Measurements from ENCODE around the gene CLEC18C.

Gene CLEC18C

DNA sequence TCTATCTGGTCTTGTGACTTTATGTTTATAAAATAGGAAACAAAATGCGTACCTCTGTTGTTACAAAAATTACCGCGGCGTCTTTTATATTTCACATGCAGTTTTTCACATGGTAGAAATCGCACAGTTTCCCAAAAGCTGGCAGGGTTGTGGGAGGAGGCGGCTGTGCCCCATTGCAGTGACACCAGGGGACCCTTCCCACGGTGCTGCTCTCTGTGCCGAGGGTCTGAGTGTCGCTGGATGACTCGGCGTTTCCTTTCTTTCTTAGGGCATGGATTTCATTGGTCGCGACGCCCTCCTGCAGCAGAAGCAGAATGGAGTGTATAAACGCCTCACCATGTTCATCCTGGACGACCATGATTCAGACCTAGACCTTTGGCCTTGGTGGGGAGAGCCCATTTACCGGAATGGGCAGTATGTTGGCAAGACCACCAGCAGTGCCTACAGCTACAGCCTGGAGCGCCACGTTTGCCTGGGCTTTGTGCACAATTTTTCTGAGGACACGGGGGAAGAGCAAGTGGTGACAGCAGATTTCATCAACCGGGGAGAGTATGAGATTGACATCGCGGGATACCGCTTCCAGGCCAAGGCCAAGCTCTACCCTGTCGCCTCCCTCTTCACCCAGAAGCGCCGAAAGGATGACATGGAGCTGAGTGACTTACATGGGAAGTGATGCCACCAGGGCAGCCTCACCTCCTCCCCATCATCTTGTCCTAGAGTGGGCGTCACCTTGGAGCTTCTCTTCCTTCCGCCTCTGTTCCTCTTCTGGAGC is 17.2 kb upstream of the CLEC18C start:
- no peaks in the 10 kb centered on the region for H3K79me1 ChIP-seq (ENCODE audit: low read length)
- H2BK120ac ChIP-seq (ENCODE audit: insufficient read depth, low read length, poor library complexity) = no peak overlapping the region
- H3K9ac ChIP-seq (ENCODE audit: low read length) = no peak overlapping the region
- no peak overlapping the region for H2BK5ac ChIP-seq (ENCODE audit: low read depth, low read length, poor library complexity)
- H2BK12ac ChIP-seq (ENCODE audit: low read length) = no peak overlapping the region
- no peak overlapping the region for H4K91ac ChIP-seq (ENCODE audit: low read depth, low read length)
- H4K12ac ChIP-seq (ENCODE audit: low read depth, low read length) = no peak overlapping the region
- no CpG with 5 or more reads among the region's 29 CpGs for WGBS (ENCODE audit: extremely low coverage, insufficient coverage, insufficient read length)
- H3K79me2 ChIP-seq (ENCODE audit: control insufficient read depth, insufficient read depth, low read length, poor library complexity) = no peaks in the 10 kb centered on the region
- no peak for DNase-seq
- H3K36me3 ChIP-seq (ENCODE audit: control insufficient read depth in 1 of 2, insufficient read depth in 2 of 2, low read length in 2 of 2) = peaks cover 38 to 65% of the 10 kb centered on the region in 2 experiments
- H3K23ac ChIP-seq (ENCODE audit: low read length) = no peak overlapping the region
- H3K4me3 ChIP-seq (ENCODE audit: low read depth, low read length) = no peak overlapping the region
- no peak overlapping the region for H4K8ac ChIP-seq (ENCODE audit: low read depth, low read length)
- no peak overlapping the region for H3K14ac ChIP-seq (ENCODE audit: low read length)
- H3K4me1 ChIP-seq (ENCODE audit: control insufficient read depth in 1 of 2, insufficient read depth in 2 of 2, low read length in 2 of 2) = no peaks in the 10 kb centered on the region
- no peak overlapping the region for H3K18ac ChIP-seq (ENCODE audit: low read length)
- H2AK5ac ChIP-seq (ENCODE audit: low read length) = no peak overlapping the region
- no peak overlapping the region for H3K27ac ChIP-seq (ENCODE audit: low read depth, low read length)
- H3K4ac ChIP-seq (ENCODE audit: low read depth, low read length) = no peak overlapping the region
- no peak overlapping the region for H2AFZ ChIP-seq (ENCODE audit: insufficient read depth, low read length, poor library complexity)
- H3K9me3 ChIP-seq (ENCODE audit: insufficient read depth, low read depth, low read length) = no peaks in the 10 kb centered on the region
- no peaks in the 10 kb centered on the region for H3K27me3 ChIP-seq (ENCODE audit: insufficient read depth, low read length)
- no peak overlapping the region for H3K4me2 ChIP-seq (ENCODE audit: low read length)

DNA sequence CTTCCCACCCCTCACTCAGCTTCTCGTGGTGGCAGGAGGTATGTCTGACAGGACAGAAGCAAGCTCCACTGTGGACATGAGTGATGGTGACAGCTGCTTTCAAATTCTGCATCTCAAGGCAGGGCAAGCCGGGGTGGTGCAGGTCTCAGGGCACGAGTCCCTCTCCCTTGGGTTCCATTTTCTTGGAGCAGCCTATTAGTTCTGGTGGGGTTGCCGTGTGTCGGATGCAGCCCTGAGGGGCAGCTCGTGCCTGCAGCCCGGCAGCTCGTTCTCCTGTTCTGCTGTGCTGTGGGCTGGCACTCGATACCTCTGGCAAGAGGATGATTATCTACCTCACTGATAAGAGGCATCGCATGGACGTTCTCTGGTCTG is 16.5 kb upstream of the CLEC18C start:
- H4K8ac ChIP-seq (ENCODE audit: low read depth, low read length) = no peak overlapping the region
- no peak overlapping the region for H2AFZ ChIP-seq (ENCODE audit: insufficient read depth, low read length, poor library complexity)
- no peak overlapping the region for H3K9ac ChIP-seq (ENCODE audit: low read length)
- H2AK5ac ChIP-seq (ENCODE audit: low read length) = no peak overlapping the region
- H2BK12ac ChIP-seq (ENCODE audit: low read length) = no peak overlapping the region
- H3K79me2 ChIP-seq (ENCODE audit: control insufficient read depth, insufficient read depth, low read length, poor library complexity) = no peaks in the 10 kb centered on the region
- H3K4me1 ChIP-seq (ENCODE audit: control insufficient read depth in 1 of 2, insufficient read depth in 2 of 2, low read length in 2 of 2) = no peaks in the 10 kb centered on the region
- no peak overlapping the region for H3K4me2 ChIP-seq (ENCODE audit: low read length)
- no peaks in the 10 kb centered on the region for H3K79me1 ChIP-seq (ENCODE audit: low read length)
- H3K23ac ChIP-seq (ENCODE audit: low read length) = no peak overlapping the region
- WGBS (ENCODE audit: extremely low coverage, insufficient coverage, insufficient read length) = no CpG with 5 or more reads among the region's 11 CpGs
- H3K27ac ChIP-seq (ENCODE audit: low read depth, low read length) = no peak overlapping the region
- no peaks in the 10 kb centered on the region for H3K27me3 ChIP-seq (ENCODE audit: insufficient read depth, low read length)
- DNase-seq = no peak
- H3K14ac ChIP-seq (ENCODE audit: low read length) = no peak overlapping the region
- H3K18ac ChIP-seq (ENCODE audit: low read length) = no peak overlapping the region
- H3K4ac ChIP-seq (ENCODE audit: low read depth, low read length) = no peak overlapping the region
- H4K12ac ChIP-seq (ENCODE audit: low read depth, low read length) = no peak overlapping the region
- no peak overlapping the region for H3K4me3 ChIP-seq (ENCODE audit: low read depth, low read length)
- peaks cover 35 to 61% of the 10 kb centered on the region in 2 experiments for H3K36me3 ChIP-seq (ENCODE audit: control insufficient read depth in 1 of 2, insufficient read depth in 2 of 2, low read length in 2 of 2)
- no peak overlapping the region for H2BK120ac ChIP-seq (ENCODE audit: insufficient read depth, low read length, poor library complexity)
- H3K9me3 ChIP-seq (ENCODE audit: insufficient read depth, low read depth, low read length) = no peaks in the 10 kb centered on the region
- H4K91ac ChIP-seq (ENCODE audit: low read depth, low read length) = no peak overlapping the region
- no peak overlapping the region for H2BK5ac ChIP-seq (ENCODE audit: low read depth, low read length, poor library complexity)

DNA sequence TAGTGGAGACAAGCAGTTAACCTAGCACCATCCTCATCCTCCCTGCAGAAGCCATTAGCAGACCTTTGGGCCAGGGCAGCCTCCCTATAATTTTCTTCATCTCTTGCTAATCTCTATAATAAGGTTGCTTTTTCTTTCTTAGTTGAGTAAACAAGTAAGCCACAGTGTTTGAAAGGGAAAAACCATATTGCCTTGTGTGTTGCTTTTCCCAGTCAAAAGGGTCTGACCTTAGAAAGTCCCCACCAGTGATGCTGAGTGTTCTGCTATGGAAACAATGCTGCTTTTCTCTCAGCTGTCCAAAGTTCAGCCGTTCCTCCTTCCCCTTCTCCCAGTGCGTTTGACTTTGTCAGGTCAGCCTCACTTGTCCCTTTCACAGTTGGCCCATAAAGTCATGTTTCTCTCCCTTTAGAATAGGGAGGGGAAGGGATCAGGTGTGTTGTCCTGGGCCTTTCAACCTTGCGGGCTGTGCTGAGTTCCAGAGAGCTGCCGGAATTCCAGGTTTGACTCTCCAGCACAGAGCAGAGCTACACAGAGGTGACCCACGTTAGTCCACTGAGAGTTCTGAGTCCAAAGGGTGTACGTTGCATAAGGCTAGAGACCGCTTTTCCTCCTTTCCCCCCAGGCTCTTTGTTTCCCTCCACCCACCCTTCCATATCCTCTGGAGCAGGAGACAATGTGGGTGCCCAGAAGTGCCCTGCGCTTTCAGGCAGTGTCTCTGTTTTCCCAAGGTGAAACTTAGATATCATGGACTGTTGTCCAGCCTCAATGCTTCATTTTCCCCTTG is 15.9 kb upstream of the CLEC18C start:
- Histone ChIP-seq H3K23ac (ENCODE audit: low read length) (no peak overlapping the region), H2BK5ac (ENCODE audit: low read depth, low read length, poor library complexity) (no peak overlapping the region), H4K8ac (ENCODE audit: low read depth, low read length) (no peak overlapping the region), H3K27ac (ENCODE audit: low read depth, low read length) (no peak overlapping the region), H2AFZ (ENCODE audit: insufficient read depth, low read length, poor library complexity) (no peak overlapping the region), H2BK120ac (ENCODE audit: insufficient read depth, low read length, poor library complexity) (no peak overlapping the region), H3K4me3 (ENCODE audit: low read depth, low read length) (no peak overlapping the region), H4K91ac (ENCODE audit: low read depth, low read length) (no peak overlapping the region), H3K27me3 (ENCODE audit: insufficient read depth, low read length) (no peaks in the 10 kb centered on the region), H3K36me3 (ENCODE audit: control insufficient read depth in 1 of 2, insufficient read depth in 2 of 2, low read length in 2 of 2) (peaks cover 34 to 64% of the 10 kb centered on the region in 2 experiments), H3K79me1 (ENCODE audit: low read length) (no peaks in the 10 kb centered on the region), H3K4ac (ENCODE audit: low read depth, low read length) (no peak overlapping the region), H3K4me1 (ENCODE audit: control insufficient read depth in 1 of 2, insufficient read depth in 2 of 2, low read length in 2 of 2) (no peaks in the 10 kb centered on the region), H3K4me2 (ENCODE audit: low read length) (no peak overlapping the region), H3K9ac (ENCODE audit: low read length) (no peak overlapping the region), H2BK12ac (ENCODE audit: low read length) (no peak overlapping the region), H4K12ac (ENCODE audit: low read depth, low read length) (no peak overlapping the region), H2AK5ac (ENCODE audit: low read length) (no peak overlapping the region), H3K9me3 (ENCODE audit: insufficient read depth, low read depth, low read length) (no peaks in the 10 kb centered on the region), H3K18ac (ENCODE audit: low read length) (no peak overlapping the region), H3K14ac (ENCODE audit: low read length) (no peak overlapping the region), H3K79me2 (ENCODE audit: control insufficient read depth, insufficient read depth, low read length, poor library complexity) (no peaks in the 10 kb centered on the region)
- DNase-seq = no peak
- no CpG with 5 or more reads among the region's 8 CpGs for WGBS (ENCODE audit: extremely low coverage, insufficient coverage, insufficient read length)

GRCh38 chr16:70158261-70158939 is 15.2 kb upstream of the CLEC18C start:
- no peaks in the 10 kb centered on the region for H3K79me1 ChIP-seq (ENCODE audit: low read length)
- H3K27me3 ChIP-seq (ENCODE audit: insufficient read depth, low read length) = no peaks in the 10 kb centered on the region
- no peak for DNase-seq
- no CpG with 5 or more reads among the region's 7 CpGs for WGBS (ENCODE audit: extremely low coverage, insufficient coverage, insufficient read length)
- no peak overlapping the region for H3K4ac ChIP-seq (ENCODE audit: low read depth, low read length)
- H2BK120ac ChIP-seq (ENCODE audit: insufficient read depth, low read length, poor library complexity) = no peak overlapping the region
- no peak overlapping the region for H3K4me2 ChIP-seq (ENCODE audit: low read length)
- H2BK5ac ChIP-seq (ENCODE audit: low read depth, low read length, poor library complexity) = no peak overlapping the region
- H3K18ac ChIP-seq (ENCODE audit: low read length) = no peak overlapping the region
- no peak overlapping the region for H4K8ac ChIP-seq (ENCODE audit: low read depth, low read length)
- no peak overlapping the region for H3K4me3 ChIP-seq (ENCODE audit: low read depth, low read length)
- no peak overlapping the region for H3K9ac ChIP-seq (ENCODE audit: low read length)
- no peak overlapping the region for H2AFZ ChIP-seq (ENCODE audit: insufficient read depth, low read length, poor library complexity)
- H4K12ac ChIP-seq (ENCODE audit: low read depth, low read length) = no peak overlapping the region
- H3K23ac ChIP-seq (ENCODE audit: low read length) = no peak overlapping the region
- no peak overlapping the region for H2BK12ac ChIP-seq (ENCODE audit: low read length)
- H4K91ac ChIP-seq (ENCODE audit: low read depth, low read length) = no peak overlapping the region
- no peak overlapping the region for H3K14ac ChIP-seq (ENCODE audit: low read length)
- no peaks in the 10 kb centered on the region for H3K79me2 ChIP-seq (ENCODE audit: control insufficient read depth, insufficient read depth, low read length, poor library complexity)
- no peak overlapping the region for H3K27ac ChIP-seq (ENCODE audit: low read depth, low read length)
- peaks cover 34 to 60% of the 10 kb centered on the region in 2 experiments for H3K36me3 ChIP-seq (ENCODE audit: control insufficient read depth in 1 of 2, insufficient read depth in 2 of 2, low read length in 2 of 2)
- H3K9me3 ChIP-seq (ENCODE audit: insufficient read depth, low read depth, low read length) = no peaks in the 10 kb centered on the region
- H3K4me1 ChIP-seq (ENCODE audit: control insufficient read depth in 1 of 2, insufficient read depth in 2 of 2, low read length in 2 of 2) = no peaks in the 10 kb centered on the region
- H2AK5ac ChIP-seq (ENCODE audit: low read length) = no peak overlapping the region
